Karpas-422 (cell line): ENCODE measurements around the gene TMEM212. TPM values are rescaled to one million over a fixed set of nuclear protein-coding genes. Genes with fewer than 3 reads are reported as not detected.

ENCODE experiments used
- DNase-seq: peaks from one replicate; pipeline ENCODE4 v3.0.0-alpha.2; 2015
- H2AFZ ChIP-seq: fragments of 200-600 bp; sonication (generic); 2 replicates; pipeline ENCODE4 v1.6.1; 2014; ENCODE audit warnings: antibody characterized with exemption, low read length, mixed read lengths
- H3K27ac ChIP-seq: fragments of 200-600 bp; sonication (generic); 2 replicates; pipeline ENCODE4 v1.5.1; 2014; ENCODE audit warnings: mild to moderate bottlenecking, low read length, moderate library complexity
- H3K27me3 ChIP-seq: fragments of 200-600 bp; sonication (generic); 2 replicates; pipeline ENCODE4 v1.6.1; 2014; ENCODE audit warnings: low read length, mixed read lengths
- H3K36me3 ChIP-seq: fragments of 200-600 bp; sonication (generic); 2 replicates; pipeline ENCODE4 v1.6.1; 2014; ENCODE audit warnings: low read length, mixed read lengths; ENCODE audit not compliant: insufficient read depth
- H3K4me1 ChIP-seq: fragments of 200-600 bp; sonication (generic); 2 replicates; pipeline ENCODE4 v1.6.1; 2014; ENCODE audit warnings: mild to moderate bottlenecking, low read length, mixed read lengths
- H3K4me2 ChIP-seq: fragments of 200-600 bp; sonication (generic); 2 replicates; pipeline ENCODE4 v1.6.1; 2014; ENCODE audit warnings: low read length, low read depth, mild to moderate bottlenecking; ENCODE audit not compliant: poor library complexity, severe bottlenecking
- H3K4me3 ChIP-seq: fragments of 200-600 bp; sonication (generic); 2 replicates; pipeline ENCODE4 v1.5.1; 2014; ENCODE audit warnings: mild to moderate bottlenecking, antibody characterized with exemption, low read length, mixed read lengths
- H3K79me2 ChIP-seq: fragments of 200-600 bp; sonication (generic); 2 replicates; pipeline ENCODE4 v1.6.1; 2014; ENCODE audit warnings: mild to moderate bottlenecking, low read length, mixed read lengths
- H3K9ac ChIP-seq: fragments of 200-600 bp; sonication (generic); 2 replicates; pipeline ENCODE4 v1.6.0; 2014; ENCODE audit warnings: low read length
- H3K9me2 ChIP-seq: fragments of 200-600 bp; sonication (generic), shearing (Covaris generic); replicated peaks from 2 replicates; pipeline ENCODE4 v1.6.0; 2014; ENCODE audit warnings: mild to moderate bottlenecking, low read length, moderate library complexity; ENCODE audit not compliant: insufficient read depth
- H3K9me3 ChIP-seq: fragments of 300-700, 200-600 bp; sonication (generic); 2 replicates; pipeline ENCODE4 v1.6.1; 2014; ENCODE audit warnings: low read length, mixed read lengths
- H4K20me1 ChIP-seq: fragments of 200-600 bp; sonication (generic); 2 replicates; pipeline ENCODE4 v1.6.1; 2014; ENCODE audit warnings: mild to moderate bottlenecking, antibody characterized with exemption, low read length, low read depth; ENCODE audit not compliant: insufficient read depth
- total RNA-seq: library from RNA; depleted of rRNA; stranded (reverse); fragments of >200 nt; shearing (Covaris generic); gene quantifications from 2 replicates; pipeline ENCODE4 v1.2.3, GENCODE V29; 2014; ENCODE audit warnings: low replicate concordance

TMEM212 gene
- total RNA-seq, 1 experiment from 2014 or later, result not detected

DNA sequence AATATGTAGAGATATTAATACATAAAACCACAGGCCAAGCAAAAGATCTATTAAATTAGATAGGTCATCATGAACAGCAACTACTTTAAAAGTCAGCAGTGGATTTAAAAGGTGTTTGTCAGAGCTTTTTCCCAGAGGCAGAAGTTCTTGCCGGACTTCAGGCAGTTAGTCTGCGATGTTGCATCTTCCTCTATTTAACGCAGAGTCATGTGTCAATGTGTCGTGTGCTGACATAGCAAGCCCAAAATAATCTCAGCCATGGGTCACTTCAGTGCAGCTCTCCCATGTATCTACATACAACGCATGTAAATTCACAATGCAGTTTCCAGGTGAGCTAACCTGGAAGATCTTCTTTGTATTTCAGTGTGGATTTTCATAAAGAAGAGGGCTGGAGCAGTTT lies 8.0 kb upstream of the TMEM212 start:
- Histone ChIP-seq H3K4me1 (peaks cover 4% of the 10 kb centered on the region; the same call in 1 of the 2 replicates), H2AFZ (no peak overlapping the region), H4K20me1 (no peaks in the 10 kb centered on the region), H3K9me2 (no peaks in the 10 kb centered on the region), H3K4me2 (no peak overlapping the region), H3K9me3 (no peaks in the 10 kb centered on the region), H3K9ac (no peak overlapping the region), H3K36me3 (no peaks in the 10 kb centered on the region), H3K27ac (no peak overlapping the region), H3K79me2 (no peaks in the 10 kb centered on the region), H3K27me3 (no peaks in the 10 kb centered on the region), H3K4me3 (no peak overlapping the region)
- DNase-seq, result no peak

DNA sequence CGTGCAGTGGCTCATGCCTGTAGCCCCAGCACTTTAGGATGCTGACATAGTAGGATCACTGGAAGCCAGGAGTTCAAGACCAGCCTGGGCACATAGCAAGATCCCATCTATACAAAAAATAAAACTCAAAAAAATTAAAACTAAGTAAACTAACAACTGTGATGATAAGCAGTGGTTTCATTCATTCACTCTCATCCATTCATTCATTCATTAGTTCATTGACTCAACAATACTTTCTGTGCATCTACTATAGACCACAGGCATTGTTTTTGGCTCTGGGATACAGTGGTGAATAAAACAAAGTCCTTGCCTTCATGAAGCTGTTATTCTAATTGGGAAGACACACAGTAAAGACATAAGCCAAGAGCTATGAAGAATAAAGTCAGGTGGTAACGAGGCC lies 7.5 kb upstream of the TMEM212 start:
- no peak overlapping the region for H3K4me3 ChIP-seq
- no peak overlapping the region for H3K9ac ChIP-seq
- no peaks in the 10 kb centered on the region for H3K9me3 ChIP-seq

DNA sequence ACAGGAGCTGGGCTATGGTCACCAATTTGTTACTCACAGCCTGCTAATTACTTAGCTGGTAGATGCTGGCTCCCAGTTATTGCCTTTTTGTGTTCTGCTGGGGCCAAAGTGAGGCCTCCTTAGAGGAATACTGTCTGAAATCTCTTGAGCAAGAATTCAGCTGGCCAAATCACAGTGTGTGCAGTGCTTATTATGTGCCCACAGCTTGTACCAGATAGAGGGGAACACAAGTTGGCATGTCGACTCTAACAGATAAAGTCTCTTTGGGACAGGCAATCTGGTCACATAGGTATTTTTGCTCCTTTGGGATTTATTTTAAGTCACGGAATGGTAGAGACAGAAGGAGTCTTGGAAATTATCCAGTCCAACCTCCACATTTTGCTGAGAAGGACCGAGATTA lies 6.3 kb upstream of the TMEM212 start:
- peaks cover 4% of the 10 kb centered on the region; the same call in 1 of the 2 replicates for H3K4me1 ChIP-seq

More for the DNA sequence above, 7.5 kb upstream of the TMEM212 start:
- Histone ChIP-seq H3K4me2 (no peak overlapping the region), H3K36me3 (no peaks in the 10 kb centered on the region), H2AFZ (no peak overlapping the region), H3K79me2 (no peaks in the 10 kb centered on the region), H3K27me3 (no peaks in the 10 kb centered on the region), H3K9me2 (no peaks in the 10 kb centered on the region), H3K27ac (no peak overlapping the region), H3K4me1 (peaks cover 4% of the 10 kb centered on the region; the same call in 1 of the 2 replicates), H4K20me1 (no peaks in the 10 kb centered on the region)
- no peak for DNase-seq

DNA sequence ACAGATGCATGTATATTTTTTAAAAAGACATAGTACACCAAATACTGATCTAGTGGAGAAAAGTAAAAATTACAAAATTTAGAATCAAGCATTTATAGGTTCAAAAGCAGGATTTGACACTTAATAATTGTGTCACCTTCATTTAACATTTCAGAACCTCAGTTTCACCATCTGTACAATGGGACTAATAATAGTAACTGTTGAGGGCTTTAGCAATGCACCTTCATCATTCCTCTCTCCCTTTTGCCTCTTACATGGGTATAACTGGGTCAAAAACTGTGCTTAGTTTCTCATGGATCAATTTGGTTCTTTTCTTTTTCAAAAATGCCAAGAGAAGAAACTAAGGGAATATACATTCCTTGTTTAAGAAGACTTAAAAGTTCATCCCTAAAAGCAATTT lies 5.5 kb upstream of the TMEM212 start:
- Histone ChIP-seq H3K27me3 (no peaks in the 10 kb centered on the region), H2AFZ (no peak overlapping the region), H3K9me3 (no peaks in the 10 kb centered on the region), H3K9me2 (no peaks in the 10 kb centered on the region), H3K27ac (no peak overlapping the region), H3K4me2 (no peak overlapping the region), H4K20me1 (no peaks in the 10 kb centered on the region), H3K4me3 (no peak overlapping the region), H3K79me2 (no peaks in the 10 kb centered on the region), H3K9ac (no peak overlapping the region), H3K4me1 (peaks cover 4% of the 10 kb centered on the region; the same call in 1 of the 2 replicates), H3K36me3 (no peaks in the 10 kb centered on the region)
- no peak for DNase-seq

More for the DNA sequence above, 6.3 kb upstream of the TMEM212 start:
- Histone ChIP-seq H3K9me3 (no peaks in the 10 kb centered on the region), H3K27me3 (no peaks in the 10 kb centered on the region), H3K9ac (no peak overlapping the region), H3K9me2 (no peaks in the 10 kb centered on the region), H4K20me1 (no peaks in the 10 kb centered on the region), H3K4me2 (no peak overlapping the region), H3K79me2 (no peaks in the 10 kb centered on the region), H3K4me3 (no peak overlapping the region), H3K36me3 (no peaks in the 10 kb centered on the region), H3K27ac (no peak overlapping the region), H2AFZ (no peak overlapping the region)
- no peak for DNase-seq

DNA sequence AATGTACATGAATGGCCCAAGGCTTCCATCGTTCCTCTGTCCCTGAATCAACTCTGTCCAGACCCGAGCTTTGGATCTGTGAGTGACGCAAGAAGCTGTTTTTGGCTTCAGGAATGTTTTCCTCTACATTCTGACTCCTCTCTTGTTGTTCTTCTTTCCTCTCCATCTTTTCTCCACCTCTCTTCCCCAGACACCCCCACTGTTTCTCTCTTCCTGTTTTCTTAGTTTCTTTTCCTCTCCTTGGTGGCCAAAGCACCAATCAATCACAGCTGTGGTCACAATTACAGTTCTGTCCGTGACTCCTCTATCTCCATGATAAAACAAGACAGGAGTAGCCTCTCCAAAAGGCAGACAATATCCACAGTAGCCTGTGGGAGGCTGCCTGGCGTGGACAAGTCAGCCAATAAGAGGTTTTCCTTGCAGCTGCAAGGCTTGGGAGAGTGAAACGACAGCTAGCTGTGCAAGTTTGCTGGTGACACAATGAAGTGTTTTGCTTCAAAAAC lies 4.9 kb upstream of the TMEM212 start:
- Histone ChIP-seq H3K9me2 (no peaks in the 10 kb centered on the region), H3K4me2 (no peak overlapping the region), H3K27ac (no peak overlapping the region), H2AFZ (no peak overlapping the region), H3K79me2 (no peaks in the 10 kb centered on the region), H4K20me1 (no peaks in the 10 kb centered on the region), H3K4me3 (no peak overlapping the region), H3K27me3 (no peaks in the 10 kb centered on the region), H3K4me1 (peaks cover 4% of the 10 kb centered on the region; the same call in 1 of the 2 replicates), H3K36me3 (no peaks in the 10 kb centered on the region), H3K9me3 (no peaks in the 10 kb centered on the region), H3K9ac (no peak overlapping the region)
- no peak for DNase-seq

DNA sequence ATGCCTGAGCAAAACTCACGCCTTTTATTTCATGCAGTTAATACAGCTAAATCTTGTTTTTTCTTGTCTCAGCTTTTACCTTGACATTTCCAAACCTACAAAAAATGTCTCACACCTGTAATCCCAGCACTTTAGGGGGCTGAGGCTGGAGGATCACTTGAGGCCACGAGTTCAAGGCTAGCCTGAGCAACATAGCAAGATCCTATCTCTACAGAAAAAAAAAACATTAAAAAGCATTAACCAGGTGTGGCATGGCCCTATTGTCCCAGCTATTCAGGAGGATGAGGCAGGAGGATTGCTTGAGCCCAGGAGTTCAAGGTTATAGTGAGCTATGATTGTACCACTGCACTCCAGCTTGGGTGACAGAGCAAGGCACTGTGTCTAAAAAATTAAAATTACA lies 3.9 kb upstream of the TMEM212 start:
- Histone ChIP-seq H2AFZ (no peak overlapping the region), H3K4me2 (no peak overlapping the region), H3K27me3 (no peaks in the 10 kb centered on the region), H3K9me2 (no peaks in the 10 kb centered on the region), H3K4me1 (peaks cover under 1% of the 10 kb centered on the region; the same call in 1 of the 2 replicates), H3K4me3 (no peak overlapping the region), H3K36me3 (no peaks in the 10 kb centered on the region), H4K20me1 (no peaks in the 10 kb centered on the region), H3K27ac (no peak overlapping the region), H3K9ac (no peak overlapping the region), H3K9me3 (no peaks in the 10 kb centered on the region), H3K79me2 (no peaks in the 10 kb centered on the region)
- DNase-seq, result no peak

DNA sequence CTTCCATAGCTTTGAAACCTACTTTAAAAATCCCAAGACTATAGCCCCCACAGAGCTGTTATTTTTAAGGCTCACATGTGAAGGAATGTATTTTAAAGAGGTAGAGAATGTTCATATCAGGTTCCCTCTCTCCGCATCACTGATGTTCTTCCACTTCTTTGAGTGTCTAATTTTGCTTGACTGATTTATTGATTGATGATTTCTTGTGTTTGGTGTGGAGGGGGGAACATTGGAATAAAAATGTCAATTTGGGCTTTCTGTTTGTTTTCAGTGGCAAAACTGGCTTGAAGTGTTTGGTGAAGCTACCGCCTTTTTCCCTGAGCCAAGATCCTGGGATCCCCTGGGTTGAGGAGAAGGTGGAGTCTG lies 2.7 kb upstream of the TMEM212 start:
- Histone ChIP-seq H2AFZ (no peak overlapping the region), H3K27me3 (no peaks in the 10 kb centered on the region)

DNA sequence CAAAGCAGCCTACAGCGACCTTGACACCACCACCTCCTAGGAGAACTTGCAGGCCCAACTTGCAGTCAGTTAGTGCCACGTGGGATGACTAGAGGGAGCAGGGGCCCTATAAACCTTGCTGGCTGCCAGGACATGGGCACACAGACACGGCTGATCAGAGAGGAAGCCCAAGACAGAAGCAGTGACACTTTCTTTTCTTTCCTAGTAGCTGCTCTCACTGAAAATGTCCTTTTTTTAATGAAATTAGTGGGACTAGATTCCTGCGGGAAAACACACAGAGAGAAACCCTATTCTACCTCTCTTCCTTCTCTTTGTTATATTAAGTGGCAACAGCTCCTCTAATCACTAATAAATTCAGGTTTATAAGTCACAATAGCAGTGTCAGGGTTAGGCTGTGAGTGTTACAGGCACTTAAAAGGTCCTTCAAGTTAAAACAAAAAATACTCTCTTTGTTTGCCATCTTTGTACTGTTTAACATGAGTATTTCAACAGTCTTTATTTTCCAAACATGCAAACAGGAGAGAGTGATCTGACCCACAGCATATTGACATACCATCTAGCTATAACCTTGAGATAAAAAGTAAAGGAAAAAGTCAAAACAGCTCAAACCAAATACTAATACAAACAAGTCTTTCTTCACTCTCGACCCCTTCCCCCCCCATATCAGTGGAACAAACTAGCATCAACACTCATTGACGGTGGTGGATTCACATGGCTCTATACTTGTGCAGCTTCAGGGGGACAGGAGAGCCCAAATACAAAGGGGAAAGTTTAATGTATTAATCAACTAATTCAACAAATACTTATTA lies 2.1 kb upstream of the TMEM212 start:
- H3K79me2 ChIP-seq, result no peaks in the 10 kb centered on the region

More for the DNA sequence above, 2.7 kb upstream of the TMEM212 start:
- Histone ChIP-seq H3K27ac (no peak overlapping the region), H4K20me1 (no peaks in the 10 kb centered on the region), H3K4me3 (no peak overlapping the region), H3K9ac (no peak overlapping the region), H3K4me1 (no peaks in the 10 kb centered on the region), H3K4me2 (no peak overlapping the region), H3K79me2 (no peaks in the 10 kb centered on the region), H3K36me3 (no peaks in the 10 kb centered on the region), H3K9me2 (no peaks in the 10 kb centered on the region), H3K9me3 (no peaks in the 10 kb centered on the region)
- DNase-seq, result no peak

More for the DNA sequence above, 2.1 kb upstream of the TMEM212 start:
- Histone ChIP-seq H3K27me3 (no peaks in the 10 kb centered on the region), H3K9ac (no peak overlapping the region), H4K20me1 (no peaks in the 10 kb centered on the region), H3K9me3 (no peaks in the 10 kb centered on the region), H3K36me3 (no peaks in the 10 kb centered on the region), H3K27ac (no peak overlapping the region), H3K9me2 (no peaks in the 10 kb centered on the region), H3K4me2 (no peak overlapping the region), H3K4me1 (no peaks in the 10 kb centered on the region), H3K4me3 (no peak overlapping the region), H2AFZ (no peak overlapping the region)
- DNase-seq, result no peak
